ENCODE data around the gene BEST1. TPM values are rescaled to one million over a fixed set of nuclear protein-coding genes. Genes with fewer than 3 reads are reported as not detected.

Gene BEST1
- total and polyA plus RNA-seq, 2 donors (not counting 1 experiment from before 2014, with no cell fraction given) = 2.5 to 15.2 TPM

- Histone ChIP-seq H3K27me3 (ENCODE audit: control insufficient read depth, insufficient read depth, low read length) (no peaks in the 10 kb centered on the region), H3K4me1 (ENCODE audit: control insufficient read depth, extremely low read depth, insufficient read depth, low read length) (no peaks in the 10 kb centered on the region), H3K27ac (ENCODE audit: insufficient read depth, low read length) (no peak overlapping the region), H4K20me1 (ENCODE audit: control insufficient read depth, extremely low read depth, insufficient read depth, low read length) (no peaks in the 10 kb centered on the region), H2AFZ (ENCODE audit: low read length) (no peak overlapping the region), H3K4me2 (ENCODE audit: extremely low read depth, insufficient read depth, low read length) (no peak overlapping the region), H3K4me3 (replicated peaks in 1 of 4; ENCODE audit: control extremely low read depth in 1 of 4, insufficient read depth in 1 of 4, low read depth in 3 of 4, low read length in 4 of 4) (no peak overlapping the region), H3K36me3 (ENCODE audit: control insufficient read depth, insufficient read depth, low read length) (no peaks in the 10 kb centered on the region), H3K9ac (ENCODE audit: insufficient read depth, low read length) (no peak overlapping the region), H3K79me2 (ENCODE audit: control insufficient read depth, insufficient read depth, low read length) (no peaks in the 10 kb centered on the region), H3K9me3 (ENCODE audit: control insufficient read depth, insufficient read depth, low read depth, low read length) (no peaks in the 10 kb centered on the region)
- no peak for DNase-seq (ENCODE audit: low read depth in 2 of 2)
- TF ChIP-seq EZH2 (IDR thresholded peaks at IDR 0.05; ENCODE audit: low read length, missing control alignments) (no peak), CTCF (conservative IDR thresholded peaks at IDR 0.05 in 1 of 2, IDR thresholded peaks at IDR 0.05 in 1 of 2; ENCODE audit: low read depth in 1 of 2, low read length in 2 of 2) (no peak)
Observed at GRCh38 chr11:61980783-61981541, 30.8 kb downstream of the BEST1 start.

DNA sequence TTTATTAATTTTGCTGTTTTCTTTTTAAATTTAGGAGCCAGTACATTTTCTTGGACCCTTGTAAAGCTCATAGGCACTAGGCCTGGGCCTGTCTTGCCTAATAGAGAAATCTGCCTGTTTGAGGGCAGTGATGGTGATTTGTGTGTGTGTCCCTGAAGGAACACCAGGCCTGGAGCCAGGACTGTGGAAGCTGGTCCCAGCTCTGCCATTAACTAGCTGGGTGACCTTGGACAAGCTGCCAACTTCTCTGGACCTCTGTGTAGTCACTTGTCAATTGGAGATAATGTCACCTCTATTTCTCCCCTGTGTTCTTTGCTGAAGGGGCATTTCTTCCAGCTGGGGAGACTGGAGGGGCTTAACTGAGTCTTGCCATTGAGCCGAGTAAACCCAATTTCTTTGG lies 33.3 kb downstream of the BEST1 start:
- H3K4me3 ChIP-seq (replicated peaks in 1 of 4; ENCODE audit: control extremely low read depth in 1 of 4, insufficient read depth in 1 of 4, low read depth in 3 of 4, low read length in 4 of 4) = no peak overlapping the region
- no peaks in the 10 kb centered on the region for H3K79me2 ChIP-seq (ENCODE audit: control insufficient read depth, insufficient read depth, low read length)
- H3K4me2 ChIP-seq (ENCODE audit: extremely low read depth, insufficient read depth, low read length) = no peak overlapping the region
- H3K9ac ChIP-seq (ENCODE audit: insufficient read depth, low read length) = no peak overlapping the region
- H3K27ac ChIP-seq (ENCODE audit: insufficient read depth, low read length) = no peak overlapping the region
- DNase-seq (ENCODE audit: low read depth in 2 of 2) = no peak
- H4K20me1 ChIP-seq (ENCODE audit: control insufficient read depth, extremely low read depth, insufficient read depth, low read length) = no peaks in the 10 kb centered on the region
- no peaks in the 10 kb centered on the region for H3K27me3 ChIP-seq (ENCODE audit: control insufficient read depth, insufficient read depth, low read length)
- no peaks in the 10 kb centered on the region for H3K9me3 ChIP-seq (ENCODE audit: control insufficient read depth, insufficient read depth, low read depth, low read length)
- TF ChIP-seq CTCF (conservative IDR thresholded peaks at IDR 0.05 in 1 of 2, IDR thresholded peaks at IDR 0.05 in 1 of 2; ENCODE audit: low read depth in 1 of 2, low read length in 2 of 2) = no peak
- TF ChIP-seq EZH2 (IDR thresholded peaks at IDR 0.05; ENCODE audit: low read length, missing control alignments) = no peak
- H3K4me1 ChIP-seq (ENCODE audit: control insufficient read depth, extremely low read depth, insufficient read depth, low read length) = no peaks in the 10 kb centered on the region
- no peak overlapping the region for H2AFZ ChIP-seq (ENCODE audit: low read length)
- no peaks in the 10 kb centered on the region for H3K36me3 ChIP-seq (ENCODE audit: control insufficient read depth, insufficient read depth, low read length)

DNA sequence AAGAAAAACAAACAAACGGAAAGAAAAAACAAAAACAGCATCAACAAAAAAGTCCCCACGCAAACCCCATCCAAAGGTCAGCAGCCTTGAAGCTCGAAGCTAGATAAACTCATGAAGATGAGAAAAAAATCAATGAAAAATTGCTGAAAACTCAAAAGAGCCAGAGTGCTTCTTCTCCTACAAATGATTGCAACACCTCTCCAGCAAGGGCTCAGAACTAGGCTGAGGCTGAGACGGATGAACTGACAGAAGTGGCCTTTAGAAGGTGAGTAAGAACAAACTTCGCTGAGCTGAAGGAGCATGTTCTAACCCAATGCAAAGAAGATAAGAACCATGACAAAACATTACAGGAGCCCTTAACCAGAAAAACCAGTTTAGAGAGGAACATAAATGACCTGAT lies 35.7 kb downstream of the BEST1 start:
- Histone ChIP-seq H3K27me3 (ENCODE audit: control insufficient read depth, insufficient read depth, low read length) (no peaks in the 10 kb centered on the region), H3K9me3 (ENCODE audit: control insufficient read depth, insufficient read depth, low read depth, low read length) (no peaks in the 10 kb centered on the region), H3K4me3 (replicated peaks in 1 of 4; ENCODE audit: control extremely low read depth in 1 of 4, insufficient read depth in 1 of 4, low read depth in 3 of 4, low read length in 4 of 4) (no peak overlapping the region), H3K36me3 (ENCODE audit: control insufficient read depth, insufficient read depth, low read length) (no peaks in the 10 kb centered on the region), H3K4me2 (ENCODE audit: extremely low read depth, insufficient read depth, low read length) (no peak overlapping the region), H3K4me1 (ENCODE audit: control insufficient read depth, extremely low read depth, insufficient read depth, low read length) (no peaks in the 10 kb centered on the region), H2AFZ (ENCODE audit: low read length) (no peak overlapping the region), H4K20me1 (ENCODE audit: control insufficient read depth, extremely low read depth, insufficient read depth, low read length) (no peaks in the 10 kb centered on the region), H3K27ac (ENCODE audit: insufficient read depth, low read length) (no peak overlapping the region), H3K9ac (ENCODE audit: insufficient read depth, low read length) (no peak overlapping the region), H3K79me2 (ENCODE audit: control insufficient read depth, insufficient read depth, low read length) (no peaks in the 10 kb centered on the region)
- no peak for TF ChIP-seq EZH2 (IDR thresholded peaks at IDR 0.05; ENCODE audit: low read length, missing control alignments)
- no peak for TF ChIP-seq CTCF (conservative IDR thresholded peaks at IDR 0.05 in 1 of 2, IDR thresholded peaks at IDR 0.05 in 1 of 2; ENCODE audit: low read depth in 1 of 2, low read length in 2 of 2)
- no peak for DNase-seq (ENCODE audit: low read depth in 2 of 2)
